ENCODE measurements around the gene SULT1B1.

Gene SULT1B1

GRCh38 chr4:69731847-69732246 lies 28.6 kb downstream of the SULT1B1 start:
- Mint-ChIP-seq H3K36me3 (ENCODE audit: low read depth) (no peaks in the 10 kb centered on the region), H3K4me1 (ENCODE audit: low read depth) (no peaks in the 10 kb centered on the region), H3K27me3 (ENCODE audit: low read depth) (no peaks in the 10 kb centered on the region), H3K27ac (no peak overlapping the region), H3K9me3 (no peaks in the 10 kb centered on the region), H3K4me3 (no peak overlapping the region)
- DNase-seq (ENCODE audit: low spot score) = no peak

DNA sequence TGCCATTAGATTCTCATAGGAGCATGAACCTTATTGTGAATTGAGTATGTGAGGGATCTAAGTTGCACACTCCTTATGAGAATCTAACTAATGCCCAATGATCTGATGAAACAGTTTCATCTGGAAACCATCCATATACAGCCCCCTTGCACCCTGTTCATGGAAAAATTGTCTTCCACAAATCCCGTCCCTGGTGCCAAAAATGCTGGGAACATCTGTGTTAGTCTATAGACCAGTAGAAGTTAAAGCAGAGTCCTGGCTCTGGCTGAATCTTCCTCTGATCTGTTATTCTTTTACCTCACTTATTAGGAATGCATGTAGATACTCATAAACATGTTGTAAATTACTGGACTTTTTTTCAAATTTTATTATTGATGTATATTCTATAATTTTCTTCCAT lies 29.2 kb downstream of the SULT1B1 start:
- Mint-ChIP-seq H3K4me3 (no peak overlapping the region), H3K9me3 (no peaks in the 10 kb centered on the region), H3K27ac (no peak overlapping the region), H3K27me3 (ENCODE audit: low read depth) (no peaks in the 10 kb centered on the region), H3K36me3 (ENCODE audit: low read depth) (no peaks in the 10 kb centered on the region), H3K4me1 (ENCODE audit: low read depth) (no peaks in the 10 kb centered on the region)
- no peak for DNase-seq (ENCODE audit: low spot score)

DNA sequence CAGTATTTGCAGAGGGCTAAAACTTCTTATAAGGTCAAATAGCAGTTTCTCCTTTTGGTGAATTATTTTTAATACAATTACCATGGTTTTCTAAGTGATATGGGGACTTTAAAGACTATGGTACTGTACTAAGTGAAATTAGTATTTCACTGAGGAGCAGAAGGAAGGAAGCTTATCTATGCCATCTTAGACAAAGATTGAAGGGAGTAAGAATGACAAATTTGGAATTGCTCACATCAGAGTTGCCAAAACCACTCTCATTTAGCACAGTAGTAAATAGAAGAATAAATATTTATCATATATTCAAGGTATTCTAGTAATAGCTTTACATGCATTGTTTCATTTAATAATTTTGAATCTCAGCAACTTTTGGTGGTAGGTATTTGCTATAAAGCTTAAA lies 30.4 kb downstream of the SULT1B1 start:
- DNase-seq (ENCODE audit: low spot score) = no peak
- H3K36me3 Mint-ChIP-seq (ENCODE audit: low read depth) = no peaks in the 10 kb centered on the region
- no peak overlapping the region for H3K27ac Mint-ChIP-seq
- H3K4me1 Mint-ChIP-seq (ENCODE audit: low read depth) = no peaks in the 10 kb centered on the region
- H3K27me3 Mint-ChIP-seq (ENCODE audit: low read depth) = no peaks in the 10 kb centered on the region
- no peaks in the 10 kb centered on the region for H3K9me3 Mint-ChIP-seq
- H3K4me3 Mint-ChIP-seq = no peak overlapping the region

DNA sequence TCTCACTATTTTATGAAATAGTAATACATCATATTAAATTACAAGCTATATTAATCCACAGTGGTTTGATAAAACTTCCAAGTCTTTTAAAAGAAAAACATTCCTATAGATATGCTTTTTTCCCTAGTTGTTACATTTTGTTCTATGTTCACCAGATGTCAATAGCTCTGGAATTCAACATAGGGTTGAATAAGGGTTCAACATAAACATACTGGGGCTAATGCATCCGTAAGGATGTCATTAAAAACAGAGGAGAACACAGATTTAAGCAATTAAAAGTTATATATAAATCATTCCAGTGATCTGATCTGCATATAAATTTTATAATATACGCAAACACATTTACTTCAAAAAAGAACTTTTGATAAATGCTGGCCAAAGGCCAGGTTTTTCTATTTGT lies 32.5 kb downstream of the SULT1B1 start:
- H3K27me3 Mint-ChIP-seq (ENCODE audit: low read depth) = no peaks in the 10 kb centered on the region
- no peak for DNase-seq (ENCODE audit: low spot score)
- H3K4me1 Mint-ChIP-seq (ENCODE audit: low read depth) = no peaks in the 10 kb centered on the region
- H3K27ac Mint-ChIP-seq = no peak overlapping the region
- H3K36me3 Mint-ChIP-seq (ENCODE audit: low read depth) = no peaks in the 10 kb centered on the region
- no peaks in the 10 kb centered on the region for H3K9me3 Mint-ChIP-seq
- no peak overlapping the region for H3K4me3 Mint-ChIP-seq

- H3K4me1 Mint-ChIP-seq (ENCODE audit: low read depth) = no peaks in the 10 kb centered on the region
- no peak overlapping the region for H3K4me3 Mint-ChIP-seq
- H3K27ac Mint-ChIP-seq = no peak overlapping the region
- no peaks in the 10 kb centered on the region for H3K36me3 Mint-ChIP-seq (ENCODE audit: low read depth)
- no peak for DNase-seq (ENCODE audit: low spot score)
- no peaks in the 10 kb centered on the region for H3K9me3 Mint-ChIP-seq
- no peaks in the 10 kb centered on the region for H3K27me3 Mint-ChIP-seq (ENCODE audit: low read depth)
Observed at GRCh38 chr4:69727426-69727825, 33.0 kb downstream of the SULT1B1 start.

DNA sequence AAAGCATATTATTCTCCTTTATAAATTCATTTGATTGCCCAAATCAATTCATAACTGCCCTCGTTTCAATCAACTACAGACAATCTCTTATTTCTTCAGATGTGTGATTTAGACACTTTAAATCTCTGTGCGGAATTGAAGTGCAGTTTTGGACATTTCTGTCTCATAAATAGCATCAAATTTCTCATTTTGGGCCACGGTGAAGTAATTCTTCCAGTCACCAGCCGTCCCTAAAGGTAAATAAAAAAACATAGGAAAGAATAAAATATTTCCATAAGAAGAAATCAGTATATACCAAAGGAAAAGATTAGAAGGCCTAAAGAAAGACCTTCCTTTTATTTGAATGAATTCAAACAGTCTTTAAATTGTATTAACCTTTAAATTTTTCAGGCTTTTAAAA lies 33.4 kb downstream of the SULT1B1 start:
- Mint-ChIP-seq H3K9me3 (no peaks in the 10 kb centered on the region), H3K36me3 (ENCODE audit: low read depth) (no peaks in the 10 kb centered on the region), H3K4me1 (ENCODE audit: low read depth) (no peaks in the 10 kb centered on the region), H3K4me3 (no peak overlapping the region), H3K27ac (no peak overlapping the region), H3K27me3 (ENCODE audit: low read depth) (no peaks in the 10 kb centered on the region)
- no peak for DNase-seq (ENCODE audit: low spot score)

DNA sequence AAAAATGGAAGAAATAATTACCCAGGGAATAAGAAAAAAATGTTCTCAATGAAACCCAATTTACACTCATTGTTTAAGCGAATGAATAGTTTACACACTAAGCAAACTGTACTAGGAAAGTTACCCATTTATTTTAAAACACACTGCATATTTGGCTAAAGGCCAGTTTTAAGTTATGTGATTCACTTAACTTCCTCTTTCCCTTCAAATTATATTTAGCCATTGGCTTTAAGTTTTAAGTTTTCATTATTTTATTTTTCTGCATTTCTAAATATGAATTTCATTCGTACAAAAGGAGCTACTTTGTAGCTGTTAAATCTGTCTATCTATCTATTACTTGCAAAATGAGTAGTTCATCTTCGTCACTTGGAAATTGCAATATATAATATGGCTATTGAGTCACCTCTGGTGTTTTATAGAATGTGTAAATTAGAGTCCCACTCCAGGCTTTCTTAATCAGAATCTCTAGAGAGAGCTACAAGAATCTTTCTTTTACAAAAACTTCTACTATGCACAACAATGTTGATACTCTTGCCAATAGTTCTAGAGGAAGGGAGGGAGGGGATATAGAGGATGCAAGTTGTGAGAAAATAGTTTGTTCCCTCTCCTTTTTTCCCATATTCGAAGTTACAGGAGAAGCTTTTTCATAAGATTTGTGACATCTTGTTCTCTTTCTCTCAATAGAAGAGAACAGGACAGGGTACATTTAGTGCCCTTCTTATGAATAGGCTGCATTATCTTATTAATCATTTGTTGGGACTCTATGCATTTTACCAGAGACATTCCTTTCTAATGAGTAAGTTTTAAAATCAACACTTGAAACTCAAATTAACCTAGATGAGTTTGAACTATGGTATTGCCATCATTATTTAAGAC lies 41.8 kb downstream of the SULT1B1 start:
- H3K9me3 Mint-ChIP-seq = no peaks in the 10 kb centered on the region
- no peaks in the 10 kb centered on the region for H3K36me3 Mint-ChIP-seq (ENCODE audit: low read depth)
- no peak for DNase-seq (ENCODE audit: low spot score)

DNA sequence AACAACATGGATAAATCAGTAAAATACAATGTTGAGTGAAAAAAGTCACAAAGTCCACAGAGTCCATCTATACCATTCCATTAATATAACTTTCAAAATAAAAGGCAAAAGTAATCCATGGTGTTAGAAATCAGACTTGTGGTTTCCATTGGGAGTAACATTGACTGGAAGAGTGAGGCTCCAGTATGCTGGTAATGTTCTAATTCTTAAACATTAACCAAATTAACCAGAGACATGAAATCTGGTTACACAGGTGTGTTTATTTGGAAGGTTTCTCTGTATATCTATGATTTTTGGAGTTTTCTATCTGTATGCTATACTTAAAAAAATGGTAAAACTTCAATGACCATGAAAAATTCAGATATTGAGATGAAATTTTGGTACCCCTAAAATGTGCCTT lies 42.6 kb downstream of the SULT1B1 start:
- DNase-seq (ENCODE audit: low spot score) = no peak
- H3K4me1 Mint-ChIP-seq (ENCODE audit: low read depth) = no peaks in the 10 kb centered on the region
- H3K9me3 Mint-ChIP-seq = no peaks in the 10 kb centered on the region
- H3K4me3 Mint-ChIP-seq = no peak overlapping the region
- no peak overlapping the region for H3K27ac Mint-ChIP-seq
- H3K36me3 Mint-ChIP-seq (ENCODE audit: low read depth) = no peaks in the 10 kb centered on the region
- H3K27me3 Mint-ChIP-seq (ENCODE audit: low read depth) = no peaks in the 10 kb centered on the region

More for the DNA sequence above, 41.8 kb downstream of the SULT1B1 start:
- Mint-ChIP-seq H3K27me3 (ENCODE audit: low read depth) (no peaks in the 10 kb centered on the region), H3K27ac (no peak overlapping the region), H3K4me3 (no peak overlapping the region), H3K4me1 (ENCODE audit: low read depth) (no peaks in the 10 kb centered on the region)

GRCh38 chr4:69716654-69717053 lies 43.8 kb downstream of the SULT1B1 start:
- no peaks in the 10 kb centered on the region for H3K9me3 Mint-ChIP-seq
- H3K36me3 Mint-ChIP-seq (ENCODE audit: low read depth) = no peaks in the 10 kb centered on the region
- H3K4me3 Mint-ChIP-seq = no peak overlapping the region
- H3K27ac Mint-ChIP-seq = no peak overlapping the region
- no peaks in the 10 kb centered on the region for H3K27me3 Mint-ChIP-seq (ENCODE audit: low read depth)
- H3K4me1 Mint-ChIP-seq (ENCODE audit: low read depth) = no peaks in the 10 kb centered on the region
- DNase-seq (ENCODE audit: low spot score) = no peak

DNA sequence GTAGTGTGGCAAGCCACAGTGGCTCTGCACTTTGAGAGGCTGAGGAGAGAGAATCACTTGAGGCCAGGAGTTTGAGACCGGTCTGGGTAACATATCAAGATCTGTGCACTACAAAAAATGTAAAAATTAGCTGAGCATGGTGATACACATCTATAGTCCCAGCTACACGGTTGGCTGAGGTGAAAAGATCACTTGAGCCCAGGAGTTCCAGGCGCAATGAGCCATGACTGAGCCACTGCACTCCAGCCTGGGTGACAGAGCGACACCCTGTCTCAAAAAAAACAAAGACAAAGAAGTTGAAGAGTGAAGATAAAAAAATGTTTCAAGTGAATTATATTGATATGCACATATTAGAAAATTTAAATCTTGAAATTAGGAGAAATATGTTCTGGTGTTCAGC lies 46.3 kb downstream of the SULT1B1 start:
- Mint-ChIP-seq H3K4me1 (ENCODE audit: low read depth) (no peaks in the 10 kb centered on the region), H3K9me3 (peaks cover 4% of the 10 kb centered on the region), H3K36me3 (ENCODE audit: low read depth) (no peaks in the 10 kb centered on the region), H3K27ac (no peak overlapping the region), H3K27me3 (ENCODE audit: low read depth) (no peaks in the 10 kb centered on the region), H3K4me3 (no peak overlapping the region)
- no peak for DNase-seq (ENCODE audit: low spot score)

DNA sequence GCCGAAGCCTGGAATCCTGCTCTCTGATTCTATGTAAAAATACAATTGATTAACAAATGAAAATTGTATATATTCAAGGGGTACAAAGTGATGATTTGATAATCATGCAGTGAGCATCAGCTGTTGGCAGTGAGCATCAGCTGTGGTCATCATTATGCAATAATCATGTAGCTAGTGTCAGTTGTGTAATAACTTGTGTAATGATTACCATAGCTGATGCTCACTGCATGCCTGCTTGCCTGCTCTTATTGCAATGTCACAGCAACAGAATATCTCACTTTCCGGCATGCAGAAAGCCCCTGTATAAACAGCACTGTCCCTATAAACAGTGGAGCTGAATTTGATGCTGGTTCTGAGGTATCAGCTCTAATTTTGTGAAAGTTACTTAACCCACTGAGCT lies 46.8 kb downstream of the SULT1B1 start:
- no peak for DNase-seq (ENCODE audit: low spot score)
- H3K27ac Mint-ChIP-seq = no peak overlapping the region
- no peaks in the 10 kb centered on the region for H3K36me3 Mint-ChIP-seq (ENCODE audit: low read depth)
- H3K4me1 Mint-ChIP-seq (ENCODE audit: low read depth) = no peaks in the 10 kb centered on the region
- no peak overlapping the region for H3K4me3 Mint-ChIP-seq
- no peaks in the 10 kb centered on the region for H3K27me3 Mint-ChIP-seq (ENCODE audit: low read depth)
- H3K9me3 Mint-ChIP-seq = peaks cover 4% of the 10 kb centered on the region

DNA sequence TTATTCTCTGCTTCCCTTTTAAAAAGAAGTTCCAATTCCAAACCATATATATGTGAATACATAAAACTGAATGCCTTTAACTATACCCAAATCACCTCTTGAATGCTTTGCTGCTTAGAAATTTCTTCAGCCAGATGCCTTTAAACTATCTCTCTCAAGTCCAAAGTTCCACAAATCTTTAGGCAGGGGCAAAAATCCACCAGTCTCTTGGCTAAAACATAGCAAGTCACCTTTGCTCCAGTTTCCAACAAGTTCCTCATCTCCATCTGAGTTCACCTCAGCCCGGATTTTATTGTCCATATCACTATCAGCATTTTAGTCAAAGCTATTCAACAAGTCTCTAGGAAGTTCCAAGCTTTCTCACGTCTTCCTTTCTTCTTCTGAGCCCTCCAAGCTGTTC lies 49.8 kb downstream of the SULT1B1 start:
- H3K9me3 Mint-ChIP-seq = peaks cover 4% of the 10 kb centered on the region
- H3K27me3 Mint-ChIP-seq (ENCODE audit: low read depth) = no peaks in the 10 kb centered on the region
- H3K4me3 Mint-ChIP-seq = no peak overlapping the region
- no peak overlapping the region for H3K27ac Mint-ChIP-seq
- H3K4me1 Mint-ChIP-seq (ENCODE audit: low read depth) = no peaks in the 10 kb centered on the region
- no peak for DNase-seq (ENCODE audit: low spot score)
- H3K36me3 Mint-ChIP-seq (ENCODE audit: low read depth) = no peaks in the 10 kb centered on the region

DNA sequence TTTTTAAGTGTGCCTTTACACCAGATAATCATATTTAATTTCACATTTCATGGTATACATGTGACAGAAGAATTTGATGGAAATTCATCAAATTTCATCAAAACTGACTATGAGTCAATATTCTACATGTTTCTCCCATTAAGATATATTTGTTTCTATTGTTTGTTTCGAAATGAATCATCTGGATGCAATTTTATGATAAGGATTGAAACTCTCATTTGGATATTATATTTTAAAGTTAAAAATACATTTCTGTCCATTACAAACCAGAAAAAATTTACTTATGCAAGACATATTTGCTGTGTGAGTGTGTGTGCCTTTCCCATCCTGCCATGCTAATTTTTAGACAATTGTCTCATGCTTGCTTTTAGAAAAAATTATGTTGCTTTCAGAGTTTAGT lies 52.2 kb downstream of the SULT1B1 start:
- H3K4me3 Mint-ChIP-seq = no peak overlapping the region
- H3K27me3 Mint-ChIP-seq (ENCODE audit: low read depth) = no peaks in the 10 kb centered on the region
- peaks cover 4% of the 10 kb centered on the region for H3K9me3 Mint-ChIP-seq
- no peaks in the 10 kb centered on the region for H3K36me3 Mint-ChIP-seq (ENCODE audit: low read depth)
- no peaks in the 10 kb centered on the region for H3K4me1 Mint-ChIP-seq (ENCODE audit: low read depth)
- no peak overlapping the region for H3K27ac Mint-ChIP-seq
- DNase-seq (ENCODE audit: low spot score) = no peak

DNA sequence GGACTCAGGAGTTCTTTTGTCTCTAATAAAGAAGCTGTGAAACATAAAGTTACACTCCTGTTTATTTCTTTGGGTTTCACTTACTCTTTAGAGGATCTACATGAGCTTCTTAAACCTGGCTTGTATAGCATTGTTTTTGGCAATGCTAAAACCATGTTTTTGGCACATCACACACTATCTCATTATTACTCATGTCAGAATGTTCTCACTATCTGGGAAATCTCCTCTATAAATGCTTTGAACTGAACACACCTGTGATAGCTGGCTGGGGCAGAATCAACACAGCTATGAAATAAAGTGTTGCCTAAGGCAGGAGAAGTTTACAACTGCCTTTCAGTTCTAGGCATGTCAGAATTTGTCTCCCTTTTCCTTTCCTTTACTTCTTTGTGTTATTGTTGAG lies 52.6 kb downstream of the SULT1B1 start:
- Mint-ChIP-seq H3K27ac (no peak overlapping the region), H3K4me3 (no peak overlapping the region), H3K27me3 (ENCODE audit: low read depth) (no peaks in the 10 kb centered on the region), H3K9me3 (peaks cover 4% of the 10 kb centered on the region), H3K4me1 (ENCODE audit: low read depth) (no peaks in the 10 kb centered on the region), H3K36me3 (ENCODE audit: low read depth) (no peaks in the 10 kb centered on the region)
- DNase-seq (ENCODE audit: low spot score) = no peak

- Mint-ChIP-seq H3K4me3 (no peak overlapping the region), H3K27me3 (ENCODE audit: low read depth) (no peaks in the 10 kb centered on the region), H3K36me3 (ENCODE audit: low read depth) (no peaks in the 10 kb centered on the region), H3K4me1 (ENCODE audit: low read depth) (no peaks in the 10 kb centered on the region), H3K27ac (no peak overlapping the region), H3K9me3 (no peaks in the 10 kb centered on the region)
- DNase-seq (ENCODE audit: low spot score) = no peak
Observed at GRCh38 chr4:69702201-69702600, 58.2 kb downstream of the SULT1B1 start.
